Tibial nerve (tissue), 4 donors: Measurements from ENCODE around the gene SDK1.

Source experiments
- EP300 ChIP-seq, 2 donors: sonication (generic); formaldehyde crosslinking; IDR thresholded peaks; one replicate each; pipeline ENCODE4 v1.6.1; 2017; ENCODE audit warnings: antibody characterized with exemption in 2 of 2, mild to moderate bottlenecking in 1 of 2
- POLR2A ChIP-seq, 2 donors: fragments of 450-650 bp; IDR thresholded peaks; one replicate each; pipeline ENCODE4 v1.6.1; 2017; ENCODE audit warnings: antibody characterized with exemption in 2 of 2, mild to moderate bottlenecking in 2 of 2, moderate library complexity in 2 of 2
- TF ChIP-seq, protein P1 (sequence below), 5 experiments: fragments of 200-600 bp in 3 of 5; fragments of 450-650 bp in 2 of 5; sonication (generic) in 3 of 5; IDR thresholded peaks; one replicate each; pipeline ENCODE4 v1.5.1; 2016 to 2019; ENCODE audit warnings: antibody characterized with exemption in 5 of 5, mild to moderate bottlenecking in 3 of 5, moderate library complexity in 2 of 5

DNA sequence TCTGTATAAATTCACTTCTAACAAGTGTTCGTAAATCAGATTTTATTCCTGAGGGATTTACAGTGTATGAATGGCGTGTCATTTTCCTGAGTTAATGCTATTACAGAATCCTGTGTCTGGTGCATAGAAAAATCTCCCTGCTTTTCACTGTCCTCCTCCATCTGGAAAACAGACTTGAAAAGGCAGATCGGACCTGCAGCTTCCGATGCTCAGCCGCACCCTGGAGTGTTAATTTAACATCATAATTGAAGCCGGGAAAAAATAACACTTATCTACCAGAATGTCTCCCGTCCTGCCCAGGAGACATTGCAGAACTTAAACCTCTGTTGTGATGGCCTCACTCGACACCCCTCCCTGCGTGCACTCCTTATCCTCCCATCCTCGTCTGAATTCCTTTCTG, 939.0 kb downstream of the SDK1 start:
- TF ChIP-seq EP300 (IDR thresholded peaks at IDR 0.05) = no peak
- no peak for TF ChIP-seq POLR2A (IDR thresholded peaks at IDR 0.05)
- TF ChIP-seq, protein P1, sequence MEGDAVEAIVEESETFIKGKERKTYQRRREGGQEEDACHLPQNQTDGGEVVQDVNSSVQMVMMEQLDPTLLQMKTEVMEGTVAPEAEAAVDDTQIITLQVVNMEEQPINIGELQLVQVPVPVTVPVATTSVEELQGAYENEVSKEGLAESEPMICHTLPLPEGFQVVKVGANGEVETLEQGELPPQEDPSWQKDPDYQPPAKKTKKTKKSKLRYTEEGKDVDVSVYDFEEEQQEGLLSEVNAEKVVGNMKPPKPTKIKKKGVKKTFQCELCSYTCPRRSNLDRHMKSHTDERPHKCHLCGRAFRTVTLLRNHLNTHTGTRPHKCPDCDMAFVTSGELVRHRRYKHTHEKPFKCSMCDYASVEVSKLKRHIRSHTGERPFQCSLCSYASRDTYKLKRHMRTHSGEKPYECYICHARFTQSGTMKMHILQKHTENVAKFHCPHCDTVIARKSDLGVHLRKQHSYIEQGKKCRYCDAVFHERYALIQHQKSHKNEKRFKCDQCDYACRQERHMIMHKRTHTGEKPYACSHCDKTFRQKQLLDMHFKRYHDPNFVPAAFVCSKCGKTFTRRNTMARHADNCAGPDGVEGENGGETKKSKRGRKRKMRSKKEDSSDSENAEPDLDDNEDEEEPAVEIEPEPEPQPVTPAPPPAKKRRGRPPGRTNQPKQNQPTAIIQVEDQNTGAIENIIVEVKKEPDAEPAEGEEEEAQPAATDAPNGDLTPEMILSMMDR (IDR thresholded peaks at IDR 0.05) = no peak
